ENCODE data around the gene NETO1. TPM values are rescaled to one million over a fixed set of nuclear protein-coding genes. Genes with fewer than 3 reads are reported as not detected.

NETO1 gene
- polyA plus RNA-seq, 1 experiment: 0.55 TPM

DNA sequence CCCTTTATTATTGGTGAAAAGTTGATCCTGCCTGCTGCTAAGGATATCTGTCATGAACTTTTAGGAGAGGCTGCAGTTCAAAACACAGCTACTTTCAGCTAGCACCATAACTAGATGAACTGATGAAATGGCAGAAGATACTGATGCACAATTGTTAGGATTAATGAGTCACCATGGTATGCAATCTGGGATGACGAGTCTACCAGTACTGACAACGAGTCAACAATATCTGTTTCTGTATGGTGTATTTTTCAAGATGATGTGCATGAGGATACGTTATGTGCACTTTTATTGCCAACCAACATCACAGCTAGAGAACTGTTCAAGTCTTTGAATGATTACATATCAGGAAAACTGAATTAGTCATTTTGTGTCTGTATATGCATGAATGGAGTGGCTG is 68.7 kb downstream of the NETO1 start:
- Histone ChIP-seq H3K4me3 (ENCODE audit: low read depth, low read length) (no peak overlapping the region), H3K27ac (ENCODE audit: low read depth, low read length) (no peak overlapping the region), H3K27me3 (ENCODE audit: control insufficient read depth, insufficient read depth, low read length) (no peaks in the 10 kb centered on the region), H3K9me3 (ENCODE audit: control insufficient read depth, insufficient read depth, low read length) (no peaks in the 10 kb centered on the region)
- no peak for DNase-seq (ENCODE audit: low read depth, low spot score)
- POLR2A ChIA-PET: no interaction called here
- CTCF ChIA-PET: no interaction called here
- TF ChIP-seq CTCF (IDR thresholded peaks at IDR 0.05; ENCODE audit: low read depth, low read length): no peak

- CTCF ChIA-PET: no interaction called here
- Histone ChIP-seq H3K27me3 (ENCODE audit: control insufficient read depth, insufficient read depth, low read length) (no peaks in the 10 kb centered on the region), H3K27ac (ENCODE audit: low read depth, low read length) (no peak overlapping the region), H3K9me3 (ENCODE audit: control insufficient read depth, insufficient read depth, low read length) (no peaks in the 10 kb centered on the region), H3K4me3 (ENCODE audit: low read depth, low read length) (no peak overlapping the region)
- no peak for DNase-seq (ENCODE audit: low read depth, low spot score)
- POLR2A ChIA-PET: no interaction called here
- no peak for TF ChIP-seq CTCF (IDR thresholded peaks at IDR 0.05; ENCODE audit: low read depth, low read length)
Observed at GRCh38 chr18:72783530-72783929, 84.3 kb downstream of the NETO1 start.

GRCh38 chr18:72774914-72775313 is 92.9 kb downstream of the NETO1 start:
- ChIA-PET POLR2A (no interaction called here), CTCF (no interaction called here)
- TF ChIP-seq CTCF (IDR thresholded peaks at IDR 0.05; ENCODE audit: low read depth, low read length): no peak

GRCh38 chr18:72772916-72773315 is 94.9 kb downstream of the NETO1 start:
- ChIA-PET POLR2A (no interaction called here), CTCF (interaction anchor here (1.3 kb wide), 1 partner anchor 10 kb away, joined by 4 read pairs; no protein-coding TSS in a partner anchor)
- H3K4me3 ChIP-seq (ENCODE audit: low read depth, low read length): no peak overlapping the region
- TF ChIP-seq CTCF (IDR thresholded peaks at IDR 0.05; ENCODE audit: low read depth, low read length): no peak
- DNase-seq (ENCODE audit: low read depth, low spot score): no peak
- H3K27ac ChIP-seq (ENCODE audit: low read depth, low read length): no peak overlapping the region
- no peaks in the 10 kb centered on the region for H3K27me3 ChIP-seq (ENCODE audit: control insufficient read depth, insufficient read depth, low read length)
- no peaks in the 10 kb centered on the region for H3K9me3 ChIP-seq (ENCODE audit: control insufficient read depth, insufficient read depth, low read length)

More at GRCh38 chr18:72774914-72775313, 92.9 kb downstream of the NETO1 start:
- Histone ChIP-seq H3K4me3 (ENCODE audit: low read depth, low read length) (no peak overlapping the region), H3K27me3 (ENCODE audit: control insufficient read depth, insufficient read depth, low read length) (no peaks in the 10 kb centered on the region), H3K9me3 (ENCODE audit: control insufficient read depth, insufficient read depth, low read length) (no peaks in the 10 kb centered on the region), H3K27ac (ENCODE audit: low read depth, low read length) (no peak overlapping the region)
- no peak for DNase-seq (ENCODE audit: low read depth, low spot score)

GRCh38 chr18:72768681-72769229 is 99.0 kb downstream of the NETO1 start:
- no peak overlapping the region for H3K27ac ChIP-seq (ENCODE audit: low read depth, low read length)
- CTCF ChIA-PET: no interaction called here
- TF ChIP-seq CTCF (IDR thresholded peaks at IDR 0.05; ENCODE audit: low read depth, low read length): no peak
- no peaks in the 10 kb centered on the region for H3K9me3 ChIP-seq (ENCODE audit: control insufficient read depth, insufficient read depth, low read length)
- POLR2A ChIA-PET: no interaction called here
- DNase-seq (ENCODE audit: low read depth, low spot score): no peak
- no peaks in the 10 kb centered on the region for H3K27me3 ChIP-seq (ENCODE audit: control insufficient read depth, insufficient read depth, low read length)
- H3K4me3 ChIP-seq (ENCODE audit: low read depth, low read length): no peak overlapping the region
